DMS53 (cell line): ENCODE data around the gene GNS.
"Not testable (repeated sequence)": the region's sequence is repeated elsewhere in the genome, so short reads cannot be mapped to it uniquely, and the experiment has no call there.

ENCODE experiments used
- DNase-seq: peaks from one replicate; lab custom pipeline; 2025; lab: John Stamatoyannopoulos, UW

Gene GNS

DNA sequence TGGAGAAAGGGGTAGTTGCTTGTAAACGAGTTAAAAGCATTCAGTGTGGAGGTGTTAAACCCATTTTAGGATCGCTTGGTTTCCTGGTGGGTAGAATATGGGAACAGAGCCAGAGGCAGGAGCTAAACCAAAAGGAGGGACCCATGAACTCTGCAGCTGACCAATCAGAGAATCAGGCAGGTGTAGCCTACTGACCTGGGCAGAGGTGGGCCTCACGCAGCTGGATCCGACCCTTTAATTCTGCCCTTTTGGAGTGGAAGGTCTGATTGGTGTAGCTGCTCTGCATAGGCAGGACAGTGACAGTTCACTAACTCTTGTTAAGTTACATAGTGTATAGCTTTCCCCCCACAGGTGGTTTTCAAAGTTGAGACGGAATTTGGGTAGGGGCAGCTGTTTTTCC is 63.7 kb downstream of the GNS start:
- no peak for DNase-seq

DNA sequence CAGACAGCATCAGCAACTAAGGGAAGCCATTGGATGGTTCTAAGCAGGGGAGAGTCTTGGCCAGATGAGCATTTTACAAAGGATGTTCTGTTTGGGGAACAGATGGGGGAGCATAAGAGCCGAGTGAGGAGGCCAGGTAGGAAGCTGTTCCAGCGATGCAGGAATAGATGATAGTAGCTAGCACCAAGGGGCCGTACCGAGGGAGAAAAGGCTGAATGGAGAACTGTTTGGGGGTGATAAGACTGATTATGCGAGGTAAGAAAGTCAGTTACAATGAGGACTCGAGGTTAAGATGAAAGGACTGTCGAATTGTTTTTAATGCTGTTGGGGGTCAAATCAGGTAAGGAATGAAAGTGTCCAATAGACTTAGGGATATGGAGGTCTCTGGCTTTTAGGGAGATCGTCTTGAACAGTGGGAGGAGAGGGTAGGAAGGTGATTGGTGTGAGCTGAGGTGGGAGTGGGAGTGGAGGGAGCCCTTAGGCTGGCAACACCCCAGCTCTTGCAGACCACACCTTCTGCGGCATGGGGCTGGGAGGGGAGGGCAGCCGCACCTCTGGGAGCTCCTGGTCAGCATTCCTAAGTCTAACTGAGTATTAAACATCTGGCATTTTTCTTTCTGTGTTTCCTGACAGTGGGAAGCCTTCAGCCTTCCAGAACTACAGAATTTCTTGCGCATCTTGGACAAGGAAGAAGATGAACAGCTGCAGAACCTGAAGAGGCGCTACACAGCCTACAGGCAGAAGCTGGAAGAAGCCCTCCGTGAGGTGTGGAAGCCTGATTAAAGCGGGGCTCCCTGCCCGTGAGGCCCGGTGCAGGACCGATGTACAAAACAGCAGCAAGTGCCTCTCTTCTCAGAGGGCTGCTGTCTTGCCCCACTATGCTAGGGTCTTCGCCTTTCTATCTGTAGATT is 64.8 kb downstream of the GNS start:
- no peak for DNase-seq

DNA sequence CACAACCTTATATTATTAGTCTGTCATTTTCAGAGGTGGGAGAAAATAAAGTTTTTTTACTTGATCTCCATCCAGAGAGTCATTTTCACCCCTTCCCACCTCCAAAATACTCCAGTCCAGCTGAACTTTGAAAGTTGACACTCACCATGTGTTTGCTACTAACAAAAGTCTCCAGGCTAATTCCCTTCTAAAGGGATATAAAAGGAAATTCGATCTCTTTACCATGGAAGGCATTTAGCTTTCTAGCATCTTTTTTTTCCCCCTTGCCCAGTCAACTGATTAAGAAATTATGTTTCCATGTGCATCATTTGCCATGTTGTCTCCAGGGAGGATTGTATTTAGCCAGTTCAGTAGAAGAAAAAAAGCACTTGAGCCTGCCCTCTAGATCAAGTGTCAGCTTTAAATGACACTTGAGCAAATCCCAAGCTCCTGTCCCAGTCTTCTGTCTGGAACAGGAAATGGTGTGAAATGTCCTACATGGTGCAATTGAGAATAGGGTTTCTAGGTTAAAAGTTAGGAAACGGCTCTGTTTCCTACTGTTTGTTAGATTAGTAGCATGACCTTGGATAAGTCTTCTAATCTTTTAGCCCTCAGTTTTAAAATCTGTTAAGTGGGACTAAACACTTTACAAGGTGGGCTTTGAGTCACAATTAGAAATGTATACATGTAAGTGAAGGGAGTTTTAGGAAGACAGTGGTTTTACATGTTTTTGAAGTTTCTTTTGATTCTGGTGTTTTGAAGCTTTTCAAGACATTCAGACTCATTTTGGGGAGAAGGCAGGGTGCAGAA is 67.2 kb downstream of the GNS start:
- DNase-seq, result peak; percentile 84

DNA sequence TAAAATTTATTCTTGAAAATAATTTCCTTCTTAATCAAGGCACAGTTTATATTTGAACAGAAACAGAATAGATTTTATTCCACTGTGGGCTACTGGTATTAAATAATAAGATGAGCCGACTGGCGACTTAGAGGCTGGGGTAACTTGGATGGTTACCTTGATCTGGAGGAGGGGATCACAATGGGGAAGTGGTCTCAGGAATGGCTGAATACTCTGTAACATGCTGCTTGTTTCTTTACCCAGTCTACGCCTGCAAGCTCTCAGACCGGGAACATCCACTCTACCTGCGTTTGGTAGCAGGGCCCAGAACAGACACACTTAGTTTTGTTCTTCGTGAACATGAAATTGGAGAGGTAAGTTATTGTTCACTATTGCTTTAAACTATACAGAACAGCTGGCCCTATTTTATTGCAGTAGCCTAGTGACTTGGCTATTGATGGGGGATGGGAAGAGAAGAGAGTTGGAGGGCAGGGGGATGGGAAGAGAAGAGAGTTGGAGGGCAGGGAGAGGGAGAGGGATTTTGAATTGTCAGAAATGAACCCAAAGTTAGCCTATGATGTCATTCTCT is 67.9 kb downstream of the GNS start:
- DNase-seq, result peak; percentile 60

DNA sequence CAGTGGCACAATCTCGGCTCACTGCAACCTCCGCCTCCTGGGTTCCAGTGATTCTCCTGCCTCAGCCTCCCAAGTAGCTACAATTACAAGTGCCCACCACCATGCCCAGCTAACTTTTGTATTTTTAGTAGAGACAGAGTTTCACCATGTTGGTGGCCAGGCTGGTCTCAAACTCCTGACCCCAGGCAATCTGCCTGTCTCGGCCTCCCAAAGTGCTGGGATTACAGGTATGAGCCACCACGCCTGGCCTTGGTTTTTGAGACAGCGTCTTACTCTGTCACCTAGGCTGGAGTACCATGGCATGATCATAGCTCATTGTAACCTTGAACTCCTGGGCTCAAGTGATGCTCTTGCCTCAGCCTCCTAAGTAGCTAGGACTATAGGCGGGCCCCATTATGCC is 69.0 kb downstream of the GNS start:
- not testable (repeated sequence) for DNase-seq

DNA sequence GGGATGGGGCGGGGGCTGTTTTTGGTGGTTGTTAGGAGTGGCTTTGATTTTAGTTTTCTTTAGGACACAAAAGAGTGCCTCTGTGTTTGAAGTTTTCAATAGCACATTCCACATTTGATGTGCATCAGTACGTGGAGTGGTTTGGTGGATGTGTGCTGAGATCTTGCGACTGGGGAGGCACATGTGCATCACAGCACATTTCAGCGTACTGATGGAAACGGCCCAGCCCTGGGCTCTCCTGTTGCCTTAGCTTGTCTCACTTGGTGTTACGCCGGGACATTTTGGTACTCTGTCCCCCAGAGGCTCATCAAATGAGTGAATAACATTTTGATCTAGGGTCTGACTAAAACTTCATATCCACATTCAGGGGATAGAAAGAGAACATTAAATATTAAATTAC is 70.5 kb downstream of the GNS start:
- no peak for DNase-seq

DNA sequence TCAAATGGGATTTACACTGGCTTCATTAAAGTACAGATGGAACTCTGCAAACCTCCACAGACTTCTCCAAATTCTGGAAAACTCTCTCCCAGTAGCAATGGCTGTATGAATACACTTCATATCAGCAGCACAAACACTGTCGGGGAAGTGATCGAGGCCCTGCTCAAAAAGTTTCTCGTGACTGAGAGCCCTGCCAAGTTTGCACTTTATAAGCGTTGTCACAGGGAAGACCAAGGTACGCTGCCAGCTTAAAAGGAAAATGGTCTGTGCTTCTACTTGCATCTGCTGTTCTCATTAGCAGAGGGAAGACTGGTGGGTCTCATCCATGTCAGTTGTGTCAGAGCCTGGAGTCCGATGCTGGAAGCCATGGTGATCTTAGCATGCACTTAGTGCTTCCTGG is 71.0 kb downstream of the GNS start:
- DNase-seq, result no peak

DNA sequence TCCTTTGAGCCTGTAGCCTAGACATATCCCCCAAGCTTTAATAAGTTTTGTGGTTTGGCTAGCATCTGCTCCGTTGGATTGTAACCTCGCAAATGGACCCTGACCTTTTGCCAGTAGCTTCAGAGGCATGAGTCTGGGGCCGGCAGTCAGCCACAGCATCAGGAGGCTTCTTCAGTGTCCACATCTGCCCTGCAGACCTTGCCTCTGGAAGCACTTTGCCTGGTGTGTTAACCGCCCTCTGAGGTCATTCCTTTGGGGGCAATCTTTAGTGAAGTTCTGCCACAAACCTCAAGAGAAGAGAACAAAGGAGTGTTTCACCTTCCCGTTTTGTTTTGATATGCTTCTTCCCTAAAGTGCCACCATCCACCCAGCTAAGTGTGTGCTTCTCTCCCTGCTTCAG is 71.4 kb downstream of the GNS start:
- no peak for DNase-seq

DNA sequence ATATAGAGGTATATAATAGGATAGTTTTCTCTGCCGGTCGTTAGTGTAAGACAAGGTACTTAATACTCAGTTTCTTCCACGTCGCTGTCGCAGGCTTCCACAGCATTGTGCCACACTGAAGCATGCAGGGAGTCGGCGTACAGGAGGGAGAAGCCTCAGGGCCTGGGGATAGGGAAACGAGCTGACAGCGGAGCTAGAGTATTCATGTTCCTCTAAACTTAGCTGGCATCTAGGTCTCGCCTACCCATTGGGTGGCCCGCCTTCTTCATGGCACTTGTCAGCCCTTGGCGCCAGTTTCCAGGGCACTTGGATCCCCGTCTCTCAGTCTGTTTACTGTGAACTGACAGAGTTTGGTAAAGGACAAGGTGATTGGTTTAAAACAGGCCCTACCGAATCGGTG is 73.6 kb downstream of the GNS start:
- no peak for DNase-seq

DNA sequence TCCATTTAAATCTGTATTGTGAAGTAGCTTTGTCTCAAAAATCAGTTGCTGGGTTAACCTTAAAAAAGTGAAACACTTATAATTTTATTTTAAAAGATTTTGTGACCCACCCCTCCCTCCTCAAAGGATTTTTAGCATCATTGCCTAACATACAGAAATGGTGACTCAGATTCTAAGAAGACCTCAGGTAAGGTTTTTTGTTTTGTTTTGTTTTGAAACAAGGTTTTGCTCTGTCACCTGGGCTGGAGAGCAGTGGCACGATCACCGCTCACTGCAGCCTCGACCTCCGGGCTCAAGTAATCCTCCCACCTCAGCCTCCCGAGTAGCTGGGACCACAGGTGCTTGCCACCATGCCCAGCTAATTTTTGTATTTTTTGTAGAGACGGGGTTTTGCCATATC is 74.2 kb downstream of the GNS start:
- DNase-seq, result no peak

DNA sequence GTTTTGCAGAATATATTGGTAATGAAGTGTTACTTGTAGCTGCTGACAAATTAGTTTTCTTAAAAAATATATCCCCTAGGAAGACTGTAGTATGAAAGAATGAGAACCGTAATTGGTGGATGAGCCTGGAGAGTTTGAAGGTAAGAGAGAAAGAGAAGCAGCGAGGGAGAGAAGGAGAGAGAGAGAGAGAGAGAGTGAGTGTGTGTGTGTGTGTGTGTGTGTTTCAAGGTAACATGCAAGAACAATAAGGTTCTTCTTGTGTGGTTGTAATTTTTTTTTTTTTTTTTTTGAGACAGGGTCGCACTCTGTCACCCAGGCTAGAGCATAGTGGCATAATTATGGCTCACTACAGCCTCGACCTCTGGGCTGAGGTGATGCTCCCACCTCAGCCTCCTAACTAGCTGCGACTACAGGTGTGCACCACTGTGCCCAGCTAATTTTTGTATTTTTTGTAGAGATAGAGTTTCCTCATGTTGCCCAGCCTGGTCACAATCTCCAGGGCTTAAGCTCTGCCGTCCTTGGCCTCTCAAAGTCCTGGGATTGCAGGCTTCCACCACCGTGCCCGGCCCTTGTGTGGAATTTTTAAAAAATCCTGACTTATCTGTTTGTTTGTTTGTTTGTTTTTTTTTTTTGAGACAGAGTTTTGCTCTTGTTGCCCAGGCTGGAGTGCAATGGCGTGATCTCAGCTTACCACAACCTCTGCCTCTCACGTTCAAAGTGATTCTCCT is 75.2 kb downstream of the GNS start:
- no peak for DNase-seq

DNA sequence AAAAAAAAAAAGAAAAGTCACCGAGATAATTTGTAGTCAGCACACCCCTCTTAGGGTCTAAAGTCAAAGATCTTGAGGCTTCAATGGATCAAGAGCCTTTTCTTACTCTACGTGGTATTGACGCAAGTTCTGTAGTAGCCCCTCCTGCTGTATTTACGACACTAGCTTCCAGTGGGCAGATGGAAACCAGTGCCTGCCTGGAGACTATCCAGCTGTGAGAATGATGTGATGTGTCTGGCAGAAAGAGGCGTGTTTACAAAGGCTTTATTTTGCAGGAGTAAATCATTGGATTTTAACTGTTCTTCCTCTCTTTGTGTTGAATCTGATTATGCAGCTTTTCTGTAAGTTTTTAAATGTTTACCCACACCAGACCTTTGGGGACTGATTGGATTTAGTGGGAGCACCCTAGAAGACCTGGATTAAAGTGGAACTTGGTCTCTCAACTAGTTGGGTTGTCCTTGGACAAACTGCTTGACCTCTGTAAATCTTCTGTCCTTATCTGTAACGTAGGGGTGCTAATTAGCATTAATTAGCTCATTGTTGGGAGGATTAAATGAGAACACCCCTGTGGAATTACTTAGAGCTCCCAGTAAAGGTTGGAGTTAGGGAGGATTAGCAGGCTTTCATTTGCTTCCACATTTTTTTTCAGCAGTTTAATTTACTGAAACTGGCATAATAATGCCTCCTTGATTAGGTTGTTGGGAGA is 76.5 kb downstream of the GNS start:
- DNase-seq, result no peak

DNA sequence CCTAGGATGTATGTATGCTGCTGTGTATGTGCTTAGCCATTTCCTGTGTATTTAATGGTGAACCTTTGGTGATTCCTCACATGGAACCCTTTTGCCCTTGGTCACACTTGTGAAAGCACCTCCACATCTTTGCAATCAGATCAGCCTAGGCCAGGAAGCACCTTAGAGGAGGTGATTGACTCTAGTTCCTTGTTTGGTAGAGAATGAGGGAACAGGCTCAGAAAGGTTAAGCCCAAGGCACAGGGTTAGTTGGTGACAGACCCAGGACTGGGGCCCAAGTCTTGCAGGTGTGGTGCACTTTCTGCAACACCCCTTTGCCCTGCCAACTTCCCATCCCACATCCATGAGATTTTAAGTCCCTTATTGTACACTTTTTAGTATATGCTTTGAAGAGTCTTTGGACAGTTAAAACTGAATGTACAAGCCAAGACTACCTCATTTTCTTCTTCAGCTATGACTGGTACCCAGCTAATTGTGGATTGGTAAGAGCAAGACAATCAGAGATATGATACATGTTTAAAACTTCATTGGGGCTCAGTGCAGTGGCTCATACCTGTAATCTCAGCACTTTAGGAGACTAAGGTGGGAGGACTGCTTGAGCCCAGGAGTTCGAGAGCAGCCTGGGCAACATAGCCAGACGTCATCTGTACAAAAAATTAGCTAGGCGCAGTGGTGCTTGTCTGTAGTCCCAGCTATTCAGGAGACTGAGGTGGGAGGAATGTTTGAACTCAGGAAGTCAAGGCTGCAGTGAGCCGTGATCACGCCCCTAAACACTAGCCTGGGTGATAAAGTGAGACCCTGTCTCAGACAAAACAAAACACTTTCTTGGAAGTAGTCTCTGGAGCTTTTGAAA is 77.8 kb downstream of the GNS start:
- DNase-seq, result no peak

DNA sequence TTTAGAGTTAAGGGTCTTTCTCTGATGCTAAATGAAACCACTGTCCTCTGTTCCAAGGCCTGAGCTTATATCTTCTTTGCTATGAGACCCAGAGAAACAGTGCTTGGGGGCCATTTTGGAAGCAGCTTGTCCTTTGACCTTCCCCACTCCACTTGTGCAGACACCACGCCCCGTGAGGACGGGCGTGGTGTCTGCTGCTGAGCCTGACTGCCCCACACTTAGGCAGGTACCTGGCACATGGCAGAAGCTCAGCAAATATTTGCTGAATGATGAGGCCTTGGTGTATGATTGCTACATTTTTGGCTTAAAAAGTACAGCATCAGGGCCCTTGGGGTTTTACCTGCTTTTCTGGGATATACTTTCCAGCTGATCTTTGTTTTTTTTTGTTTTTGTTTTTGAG is 79.0 kb downstream of the GNS start:
- peak; percentile 55 for DNase-seq

DNA sequence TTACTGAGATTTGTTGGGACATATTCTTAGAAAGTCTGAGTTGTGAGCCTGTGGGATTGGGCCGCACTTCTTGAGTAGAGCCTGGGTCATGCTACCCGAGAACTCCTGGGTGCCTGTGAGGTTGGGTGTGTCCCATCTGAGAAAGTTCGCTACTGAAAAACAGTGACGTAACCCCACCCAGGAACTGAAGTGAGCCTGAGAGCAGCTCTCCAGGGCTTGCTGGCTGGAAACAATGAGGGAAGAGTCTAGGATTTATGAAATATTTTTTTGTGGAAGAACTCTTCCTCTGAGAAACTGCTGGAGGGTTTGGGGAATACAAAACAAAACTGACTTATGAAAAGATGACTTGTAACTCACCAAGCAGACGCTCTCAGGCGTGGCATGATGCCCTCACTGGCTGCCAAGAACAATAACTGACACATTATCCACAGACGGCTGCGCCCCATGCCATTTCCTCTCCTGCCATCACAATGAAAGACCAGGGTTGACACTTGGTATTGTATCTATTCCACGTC is 79.7 kb downstream of the GNS start:
- no peak for DNase-seq

DNA sequence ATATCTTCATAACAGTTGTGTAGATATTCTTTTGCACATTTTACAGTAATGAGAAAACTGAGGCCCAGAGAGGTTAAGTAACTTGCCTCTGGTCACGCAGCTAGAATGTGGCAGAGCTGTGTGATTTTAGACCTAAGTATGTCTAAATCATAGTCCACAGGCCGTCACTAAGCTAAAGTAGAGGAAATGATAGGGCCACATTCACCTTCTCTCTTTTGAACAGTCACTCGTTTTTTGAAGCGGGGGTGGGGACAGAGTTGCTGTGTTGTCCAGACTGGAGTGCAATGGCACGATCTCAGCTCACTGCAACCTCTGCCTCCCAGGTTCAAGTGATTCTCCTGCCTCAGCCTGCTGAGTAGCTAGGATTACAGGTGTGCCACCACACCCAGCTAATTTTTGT is 80.4 kb downstream of the GNS start:
- DNase-seq, result no peak

DNA sequence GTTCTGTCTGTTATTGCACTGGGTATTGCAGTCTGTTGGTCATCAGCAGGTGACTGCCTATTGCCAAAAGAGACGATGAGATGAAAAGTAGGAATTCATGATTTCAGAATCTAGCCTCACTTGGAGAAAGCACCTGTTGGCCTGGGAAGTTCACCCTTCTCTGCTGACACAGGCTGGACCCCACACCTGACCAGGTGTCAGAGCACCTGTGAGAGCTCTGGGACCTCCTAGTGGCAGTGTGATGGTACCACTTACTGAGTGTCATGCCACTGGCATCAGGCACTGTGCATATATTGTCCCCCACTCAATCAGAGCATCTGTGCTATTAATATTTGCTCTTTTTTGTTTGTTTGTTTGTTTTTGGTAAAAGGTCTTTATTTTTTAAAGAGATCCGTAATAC is 81.0 kb downstream of the GNS start:
- peak; percentile 71 for DNase-seq

DNA sequence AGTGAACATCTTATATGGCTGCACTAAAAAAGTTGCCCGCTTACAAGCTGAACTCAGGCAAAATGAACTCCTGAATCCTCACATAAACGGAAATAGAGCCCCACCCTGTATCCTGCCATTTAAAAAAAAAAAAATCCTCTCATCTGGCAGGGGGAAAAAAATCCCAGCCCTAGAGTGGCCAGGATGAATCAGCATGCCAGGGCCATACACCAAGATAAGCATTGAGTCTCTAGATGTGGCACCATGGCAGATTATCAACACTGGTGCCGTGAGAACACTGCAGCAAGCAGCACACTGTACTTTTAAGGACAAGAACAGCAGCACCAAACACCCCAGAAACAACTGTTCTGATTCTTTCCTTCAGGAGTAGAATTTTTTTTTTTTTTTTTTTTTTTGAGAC is 83.4 kb downstream of the GNS start:
- DNase-seq, result peak; percentile 60

DNA sequence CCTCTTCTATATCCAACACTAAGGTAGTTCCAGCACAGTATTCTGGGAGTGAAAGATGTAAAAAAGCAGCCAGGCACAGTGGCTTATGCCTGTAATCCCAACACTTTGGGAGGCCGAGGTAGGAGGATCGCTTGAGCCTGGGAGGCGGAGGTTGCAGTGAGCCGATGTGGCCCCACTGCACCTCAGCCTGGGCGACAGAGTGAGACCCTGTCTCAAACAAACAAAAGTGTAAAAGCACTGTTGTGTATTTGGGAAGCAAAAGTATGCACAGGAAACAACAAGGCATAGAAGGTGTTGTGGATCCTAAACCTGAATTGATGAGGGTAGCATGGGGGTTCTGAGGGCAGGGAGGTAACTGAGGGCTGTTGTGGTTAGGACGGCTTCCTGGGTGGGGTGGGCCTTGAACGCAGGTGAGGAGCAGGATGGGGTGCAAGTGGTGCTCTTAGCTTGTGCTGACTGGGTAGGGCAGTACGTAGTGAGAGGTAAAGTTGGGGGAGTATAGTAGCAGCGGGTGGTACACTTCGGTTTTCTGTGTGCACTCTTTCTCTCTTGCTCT is 84.8 kb downstream of the GNS start:
- DNase-seq, result no peak

DNA sequence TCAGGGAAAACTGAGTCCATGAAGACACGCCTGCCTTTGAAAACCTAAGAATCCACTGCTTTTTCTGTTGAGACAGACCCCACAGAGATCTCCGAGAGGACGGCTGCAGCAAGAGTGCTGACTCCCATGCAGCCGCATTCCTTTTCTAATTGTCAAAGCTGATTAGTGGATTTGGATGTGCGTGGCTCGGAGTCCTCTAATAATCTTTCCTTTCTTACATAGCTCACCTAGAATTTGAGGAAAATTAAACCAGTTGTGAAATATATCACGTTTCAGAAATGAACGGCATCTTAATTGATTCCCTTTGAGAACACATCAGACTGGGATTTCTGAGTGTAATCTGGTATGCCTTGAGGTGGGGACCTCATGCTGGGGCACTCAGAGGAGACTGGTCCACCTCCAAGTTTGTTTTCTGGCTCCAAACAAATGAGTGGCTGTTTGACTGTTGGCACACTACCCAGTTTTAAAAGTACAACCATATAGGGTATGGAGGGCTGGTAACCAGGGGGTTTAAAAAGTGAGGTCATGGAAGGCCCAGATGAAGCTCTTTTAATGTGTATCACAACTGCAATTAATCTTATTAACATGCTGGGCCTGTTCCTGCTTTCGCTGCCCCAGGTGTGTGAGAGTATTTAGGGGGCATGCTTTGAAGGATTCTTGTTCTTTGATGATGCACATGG is 85.6 kb downstream of the GNS start:
- no peak for DNase-seq
